Measurements from ENCODE around the gene CENPM.

CENPM gene

GRCh38 chr22:41912338-41913039, 34.5 kb downstream of the CENPM start:
- H3K79me2 ChIP-seq (ENCODE audit: insufficient read depth, low read length): no peaks in the 10 kb centered on the region
- H3K9me2 ChIP-seq (replicated peaks; ENCODE audit: insufficient read depth, low read length): no peaks in the 10 kb centered on the region
- no peak overlapping the region for H2AFZ ChIP-seq (ENCODE audit: low read depth, low read length, severe bottlenecking)
- H3K36me3 ChIP-seq (ENCODE audit: low read length): no peaks in the 10 kb centered on the region
- no peak overlapping the region for H3K9ac ChIP-seq (ENCODE audit: low read length)
- no peak overlapping the region for H3K27ac ChIP-seq (ENCODE audit: low read depth, low read length)
- TF ChIP-seq EZH2phosphoT487 (conservative IDR thresholded peaks at IDR 0.05; ENCODE audit: low read length) (no peak), CTCF (IDR thresholded peaks at IDR 0.05; ENCODE audit: insufficient read depth, low read length, poor library complexity, severe bottlenecking) (no peak)
- no peaks in the 10 kb centered on the region for H3K27me3 ChIP-seq (ENCODE audit: low read length)
- H3F3A ChIP-seq (ENCODE audit: insufficient read depth): peaks cover 13% of the 10 kb centered on the region; the same call in 1 of the 2 replicates
- no peaks in the 10 kb centered on the region for H4K20me1 ChIP-seq (ENCODE audit: low read depth, low read length)
- H3K4me3 ChIP-seq (ENCODE audit: insufficient read depth, low read length, poor library complexity, severe bottlenecking): no peak overlapping the region
- H3K9me3 ChIP-seq (ENCODE audit: insufficient read depth, low read length): no peaks in the 10 kb centered on the region
- no peak overlapping the region for H3K4me2 ChIP-seq (ENCODE audit: low read depth, low read length, poor library complexity, severe bottlenecking)

GRCh38 chr22:41911001-41911611, 35.8 kb downstream of the CENPM start:
- no peaks in the 10 kb centered on the region for H3K36me3 ChIP-seq (ENCODE audit: low read length)
- no peaks in the 10 kb centered on the region for H3K9me2 ChIP-seq (replicated peaks; ENCODE audit: insufficient read depth, low read length)
- no peak for TF ChIP-seq CTCF (IDR thresholded peaks at IDR 0.05; ENCODE audit: insufficient read depth, low read length, poor library complexity, severe bottlenecking)
- no peak for TF ChIP-seq EZH2phosphoT487 (conservative IDR thresholded peaks at IDR 0.05; ENCODE audit: low read length)

GRCh38 chr22:41910050-41911000, 36.6 kb downstream of the CENPM start:
- Histone ChIP-seq H3K36me3 (ENCODE audit: low read length) (no peaks in the 10 kb centered on the region), H3K27me3 (ENCODE audit: low read length) (no peaks in the 10 kb centered on the region), H3K4me2 (ENCODE audit: low read depth, low read length, poor library complexity, severe bottlenecking) (peak overlapping the region; percentile 29), H3K9me3 (ENCODE audit: insufficient read depth, low read length) (no peaks in the 10 kb centered on the region), H4K20me1 (ENCODE audit: low read depth, low read length) (no peaks in the 10 kb centered on the region), H2AFZ (ENCODE audit: low read depth, low read length, severe bottlenecking) (no peak overlapping the region), H3F3A (ENCODE audit: insufficient read depth) (peaks cover 4% of the 10 kb centered on the region; the same call in 1 of the 2 replicates), H3K79me2 (ENCODE audit: insufficient read depth, low read length) (no peaks in the 10 kb centered on the region), H3K4me3 (ENCODE audit: insufficient read depth, low read length, poor library complexity, severe bottlenecking) (no peak overlapping the region), H3K9ac (ENCODE audit: low read length) (no peak overlapping the region), H3K27ac (ENCODE audit: low read depth, low read length) (no peak overlapping the region), H3K9me2 (replicated peaks; ENCODE audit: insufficient read depth, low read length) (no peaks in the 10 kb centered on the region)
- no peak for TF ChIP-seq CTCF (IDR thresholded peaks at IDR 0.05; ENCODE audit: insufficient read depth, low read length, poor library complexity, severe bottlenecking)
- TF ChIP-seq EZH2phosphoT487 (conservative IDR thresholded peaks at IDR 0.05; ENCODE audit: low read length): 0 out of 2 replicates have a peak, but pooled peaks have one; percentile 86

More at GRCh38 chr22:41911001-41911611, 35.8 kb downstream of the CENPM start:
- H4K20me1 ChIP-seq (ENCODE audit: low read depth, low read length): no peaks in the 10 kb centered on the region
- H3K27ac ChIP-seq (ENCODE audit: low read depth, low read length): no peak overlapping the region
- peaks cover 8% of the 10 kb centered on the region for H3F3A ChIP-seq (ENCODE audit: insufficient read depth)
- no peak overlapping the region for H3K4me3 ChIP-seq (ENCODE audit: insufficient read depth, low read length, poor library complexity, severe bottlenecking)
- H3K9me3 ChIP-seq (ENCODE audit: insufficient read depth, low read length): no peaks in the 10 kb centered on the region
- no peaks in the 10 kb centered on the region for H3K79me2 ChIP-seq (ENCODE audit: insufficient read depth, low read length)
- H3K9ac ChIP-seq (ENCODE audit: low read length): no peak overlapping the region
- no peaks in the 10 kb centered on the region for H3K27me3 ChIP-seq (ENCODE audit: low read length)
- H2AFZ ChIP-seq (ENCODE audit: low read depth, low read length, severe bottlenecking): no peak overlapping the region
- H3K4me2 ChIP-seq (ENCODE audit: low read depth, low read length, poor library complexity, severe bottlenecking): peak overlapping the region; percentile 29

All from SU-DHL-6 (cell line).